ENCODE measurements around the gene MGAT4C.

DNA sequence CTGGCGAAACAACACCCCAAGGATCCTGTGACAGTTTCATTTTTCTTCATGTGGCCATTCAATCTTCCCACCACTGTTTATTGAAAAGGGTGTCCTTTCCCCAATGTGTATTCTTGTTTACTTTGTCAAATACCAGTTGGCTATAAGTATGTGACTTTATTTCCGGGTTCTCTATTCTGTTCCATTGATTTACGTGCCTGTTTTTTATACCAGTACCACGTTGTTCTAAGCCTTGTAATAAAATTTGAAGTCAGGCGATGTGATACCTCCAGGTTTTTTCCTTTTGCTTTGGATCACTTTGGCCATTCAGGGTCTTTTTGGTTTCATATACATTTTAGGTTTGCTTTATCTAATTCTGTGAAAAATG, 9.1 kb upstream of the MGAT4C start:
- TF ChIP-seq, protein P1, sequence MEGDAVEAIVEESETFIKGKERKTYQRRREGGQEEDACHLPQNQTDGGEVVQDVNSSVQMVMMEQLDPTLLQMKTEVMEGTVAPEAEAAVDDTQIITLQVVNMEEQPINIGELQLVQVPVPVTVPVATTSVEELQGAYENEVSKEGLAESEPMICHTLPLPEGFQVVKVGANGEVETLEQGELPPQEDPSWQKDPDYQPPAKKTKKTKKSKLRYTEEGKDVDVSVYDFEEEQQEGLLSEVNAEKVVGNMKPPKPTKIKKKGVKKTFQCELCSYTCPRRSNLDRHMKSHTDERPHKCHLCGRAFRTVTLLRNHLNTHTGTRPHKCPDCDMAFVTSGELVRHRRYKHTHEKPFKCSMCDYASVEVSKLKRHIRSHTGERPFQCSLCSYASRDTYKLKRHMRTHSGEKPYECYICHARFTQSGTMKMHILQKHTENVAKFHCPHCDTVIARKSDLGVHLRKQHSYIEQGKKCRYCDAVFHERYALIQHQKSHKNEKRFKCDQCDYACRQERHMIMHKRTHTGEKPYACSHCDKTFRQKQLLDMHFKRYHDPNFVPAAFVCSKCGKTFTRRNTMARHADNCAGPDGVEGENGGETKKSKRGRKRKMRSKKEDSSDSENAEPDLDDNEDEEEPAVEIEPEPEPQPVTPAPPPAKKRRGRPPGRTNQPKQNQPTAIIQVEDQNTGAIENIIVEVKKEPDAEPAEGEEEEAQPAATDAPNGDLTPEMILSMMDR (IDR thresholded peaks at IDR 0.05), result no peak
- no peak for TF ChIP-seq POLR2A (IDR thresholded peaks at IDR 0.05)
- TF ChIP-seq POLR2AphosphoS5 (IDR thresholded peaks at IDR 0.05; ENCODE audit: insufficient read depth in 1 of 2, low read depth in 1 of 2), result no peak
